H1 (cell line): ENCODE measurements around the gene ARSB. TPM values are rescaled to one million over a fixed set of nuclear protein-coding genes. Genes with fewer than 3 reads are reported as not detected.

Experiments
- CTCF ChIA-PET: fragments of 300-600 bp; sonication (Branson Sonifier 250); formaldehyde crosslinking; loops from one replicate; lab custom pipeline; 2021; ENCODE audit not compliant: partially characterized antibody; lab: Charles Lee
- POLR2A ChIA-PET: fragments of 300-600 bp; sonication (Branson Sonifier 250); formaldehyde crosslinking; loops from one replicate; lab custom pipeline; 2021; ENCODE audit warnings: inconsistent platforms; ENCODE audit not compliant: partially characterized antibody; lab: Charles Lee
- DNase-seq, 2 experiments: peaks; one replicate each; pipeline versions ENCODE4 v3.0.0 to v3.0.0-alpha.2; 2010 to 2022; ENCODE audit warnings: low spot score in 2 of 2, low read depth in 1 of 2, mixed read lengths in 1 of 2
- FAIRE-seq: peaks from 2 replicates; lab custom pipeline; 2011; peaks lifted over from hg19 to GRCh38; lab: Jason Lieb, UNC
- H2AFZ ChIP-seq: 2 replicates; pipeline ENCODE4 v1.8.1; 2012; ENCODE audit warnings: low read length, inconsistent platforms
- H2AK5ac ChIP-seq: 2 replicates; pipeline ENCODE4 v1.6.1; 2013; ENCODE audit warnings: low read depth, low read length
- H2BK120ac ChIP-seq: replicated peaks from 2 replicates; pipeline ENCODE3; 2013; ENCODE audit warnings: low read depth, low read length, inconsistent platforms
- H2BK12ac ChIP-seq: 2 replicates; pipeline ENCODE4 v1.6.1; 2013; ENCODE audit warnings: low read depth, low read length
- H2BK15ac ChIP-seq: 2 replicates; pipeline ENCODE4 v1.6.1; 2013; ENCODE audit warnings: low read length
- H2BK20ac ChIP-seq: 2 replicates; pipeline ENCODE4 v1.6.1; 2013; ENCODE audit warnings: low read length
- H2BK5ac ChIP-seq: 2 replicates; pipeline ENCODE4 v1.6.1; 2013; ENCODE audit warnings: low read depth, low read length
- H3K14ac ChIP-seq: 2 replicates; pipeline ENCODE4 v1.6.1; 2013; ENCODE audit warnings: inconsistent platforms; ENCODE audit not compliant: insufficient read length
- H3K18ac ChIP-seq: 2 replicates; pipeline ENCODE4 v1.6.1; 2013; ENCODE audit warnings: low read length; ENCODE audit errors: extremely low read depth
- H3K23ac ChIP-seq: 2 replicates; pipeline ENCODE4 v1.6.1; 2013; ENCODE audit warnings: inconsistent platforms; ENCODE audit not compliant: insufficient read length
- H3K23me2 ChIP-seq: 2 replicates; pipeline ENCODE4 v1.6.1; 2013; ENCODE audit warnings: low read depth, low read length
- H3K27ac ChIP-seq: 2 replicates; pipeline ENCODE4 v1.6.1; 2011; ENCODE audit warnings: low read depth, low read length, inconsistent platforms
- H3K27me3 ChIP-seq, 4 experiments: replicated peaks in 1 of 4; 1 replicate in 1 of 4; 2 replicates in 3 of 4; pipeline versions ENCODE4 v1.6.1 to v1.8.1; 2011 to 2013; ENCODE audit warnings: low read length in 3 of 4, mild to moderate bottlenecking in 3 of 4, inconsistent platforms in 2 of 4, mixed read lengths in 2 of 4, moderate library complexity in 1 of 4; ENCODE audit not compliant: control insufficient read depth in 3 of 4, insufficient read depth in 3 of 4; ENCODE audit errors: extremely low read depth in 1 of 4
- H3K36me3 ChIP-seq, 4 experiments: 2 replicates each; pipeline versions ENCODE4 v1.6.1 to v1.8.1; 2011 to 2013; ENCODE audit warnings: mild to moderate bottlenecking in 4 of 4, low read length in 3 of 4, moderate library complexity in 2 of 4, control low read depth in 1 of 4, inconsistent platforms in 1 of 4; ENCODE audit not compliant: insufficient read depth in 4 of 4, control insufficient read depth in 2 of 4
- H3K4ac ChIP-seq: replicated peaks from 2 replicates; pipeline ENCODE3; 2013; ENCODE audit warnings: low read length, low read depth, mixed read lengths, inconsistent platforms; ENCODE audit not compliant: insufficient read length
- H3K4me1 ChIP-seq, 4 experiments: replicated peaks in 1 of 4; 1 replicate in 1 of 4; 2 replicates in 3 of 4; pipeline versions ENCODE4 v1.6.1 to v1.8.1; 2011 to 2013; ENCODE audit warnings: low read length in 3 of 4, inconsistent platforms in 2 of 4, mixed read lengths in 1 of 4; ENCODE audit not compliant: insufficient read depth in 4 of 4, control insufficient read depth in 3 of 4
- H3K4me2 ChIP-seq, 2 experiments: 2 replicates each; pipeline versions ENCODE4 v1.6.1 to v1.8.1; 2011 to 2013; ENCODE audit warnings: low read depth in 2 of 2, low read length in 2 of 2, control low read depth in 1 of 2, inconsistent platforms in 1 of 2, mild to moderate bottlenecking in 1 of 2; ENCODE audit not compliant: insufficient read depth in 1 of 2
- H3K4me3 ChIP-seq, 4 experiments: fragments of 200-600, 300-600 bp in 1 of 4; sonication (generic), shearing (Covaris generic), sonication (Bioruptor Twin) in 1 of 4; 2 replicates each; pipeline versions ENCODE4 v1.5.1 to v1.8.1; 2011 to 2016; ENCODE audit warnings: low read length in 4 of 4, low read depth in 3 of 4, control low read depth in 2 of 4, inconsistent platforms in 2 of 4, mild to moderate bottlenecking in 2 of 4, mixed read lengths in 1 of 4, moderate library complexity in 1 of 4; ENCODE audit not compliant: insufficient read depth in 2 of 4; ENCODE audit errors: extremely low read depth in 1 of 4
- H3K56ac ChIP-seq: replicated peaks from 2 replicates; pipeline ENCODE3; 2013; ENCODE audit warnings: low read depth, mild to moderate bottlenecking, mixed read lengths, low read length, inconsistent platforms; ENCODE audit not compliant: insufficient read length
- H3K79me1 ChIP-seq: 2 replicates; pipeline ENCODE4 v1.6.1; 2013; ENCODE audit warnings: low read depth, low read length, control low read depth
- H3K79me2 ChIP-seq, 2 experiments: 2 replicates each; pipeline versions ENCODE4 v1.6.1 to v1.8.1; 2012 to 2013; ENCODE audit warnings: low read length in 2 of 2, mild to moderate bottlenecking in 2 of 2, inconsistent platforms in 1 of 2; ENCODE audit not compliant: insufficient read depth in 2 of 2, control insufficient read depth in 1 of 2
- H3K9ac ChIP-seq, 4 experiments: replicated peaks in 1 of 4; 1 replicate in 1 of 4; 2 replicates in 3 of 4; pipeline versions ENCODE4 v1.6.1 to v1.8.1; 2011 to 2013; ENCODE audit warnings: low read depth in 3 of 4, low read length in 3 of 4, control low read depth in 2 of 4, mild to moderate bottlenecking in 2 of 4, moderate library complexity in 2 of 4, inconsistent platforms in 1 of 4; ENCODE audit errors: extremely low read depth in 1 of 4
- H3K9me3 ChIP-seq, 2 experiments: 2 replicates each; pipeline versions ENCODE4 v1.6.1 to v1.8.1; 2012 to 2013; ENCODE audit warnings: mild to moderate bottlenecking in 2 of 2, moderate library complexity in 2 of 2, control low read depth in 1 of 2, inconsistent platforms in 1 of 2, low read depth in 1 of 2, low read length in 1 of 2, mixed read lengths in 1 of 2; ENCODE audit not compliant: insufficient read depth in 2 of 2
- H4K20me1 ChIP-seq, 2 experiments: replicated peaks in 1 of 2; 2 replicates each; pipeline versions ENCODE3 to v1.8.1; 2011 to 2013; ENCODE audit warnings: inconsistent platforms in 2 of 2, low read length in 2 of 2, mild to moderate bottlenecking in 1 of 2; ENCODE audit not compliant: insufficient read depth in 2 of 2, control insufficient read depth in 1 of 2
- H4K5ac ChIP-seq: 2 replicates; pipeline ENCODE4 v1.6.1; 2013; ENCODE audit warnings: low read length, low read depth, mixed read lengths, inconsistent platforms; ENCODE audit not compliant: insufficient read length
- H4K8ac ChIP-seq: 2 replicates; pipeline ENCODE4 v1.8.0; 2013; ENCODE audit warnings: mild to moderate bottlenecking, moderate library complexity, low read length, inconsistent platforms; ENCODE audit not compliant: insufficient read depth; ENCODE audit errors: extremely low read depth
- H4K91ac ChIP-seq: replicated peaks from 2 replicates; pipeline ENCODE3; 2013; ENCODE audit warnings: low read length, mixed read lengths, inconsistent platforms; ENCODE audit not compliant: insufficient read length
- CHD2 ChIP-seq: IDR thresholded peaks from 2 replicates; pipeline ENCODE4 v1.6.1; 2012; ENCODE audit warnings: low read length, improper control_type of control experiment
- MAX ChIP-seq: IDR thresholded peaks from 2 replicates; pipeline ENCODE4 v1.6.1; 2012; ENCODE audit warnings: inconsistent platforms
- RFX5 ChIP-seq: IDR thresholded peaks from 2 replicates; pipeline ENCODE4 v1.6.1; 2011; ENCODE audit warnings: low read depth, low read length, improper control_type of control experiment, borderline replicate concordance
- TAF7 ChIP-seq: optimal IDR thresholded peaks from 2 replicates; pipeline ENCODE3; 2011; ENCODE audit warnings: low read depth, mild to moderate bottlenecking, inconsistent platforms, low read length, moderate library complexity, borderline replicate concordance
- polyA plus RNA-seq, 7 experiments: library from polyadenylated mRNA; depleted of rRNA in 3 of 7; stranded (reverse) in 5 of 7; unstranded in 2 of 7; fragments of >200 nt in 5 of 7; fragments of 200-250 nt in 2 of 7; gene quantifications; 1 replicate in 5 of 7; 2 replicates in 1 of 7; 4 replicates in 1 of 7; pipeline versions ENCODE4 v1.2.1 to v1.2.3, GENCODE V29; 2011 to 2013; ENCODE audit warnings: missing spikeins in 2 of 7, mixed read lengths in 2 of 7
- total RNA-seq: library from RNA; stranded (reverse); fragmentation: NEBNext Ultra II Directional; extraction: Animal tissue kit (Norgen Biotek cat#: 25700); gene quantifications from 2 replicates; pipeline ENCODE4 v1.2.1, GENCODE V29; 2021

ARSB gene
- total and polyA plus RNA-seq, 2 of the 8 experiments (the other 6 are each of a cell fraction or from before 2014, with no cell fraction given), result 6.4 to 13.9 TPM

GRCh38 chr5:79011869-79012268, 26.8 kb upstream of the ARSB start:
- no peaks in the 10 kb centered on the region for H3K79me2 ChIP-seq
- POLR2A ChIA-PET, result no interaction called here
- H2AK5ac ChIP-seq, result no peak overlapping the region
- no peak overlapping the region for H3K56ac ChIP-seq
- no peak overlapping the region for H3K4ac ChIP-seq
- H2BK12ac ChIP-seq, result no peak overlapping the region
- H2BK15ac ChIP-seq, result no peak overlapping the region
- no peak overlapping the region for H2AFZ ChIP-seq
- H3K4me1 ChIP-seq, result no peaks in the 10 kb centered on the region
- TF ChIP-seq MAX (no peak), TAF7 (no peak), CHD2 (no peak), RFX5 (no peak)
- TF ChIP-seq, all 59 proteins: peak for 0
- Histone ChIP-seq H3K36me3 (no peaks in the 10 kb centered on the region), H2BK120ac (no peak overlapping the region), H3K4me3 (no peak overlapping the region), H2BK20ac (no peak overlapping the region), H2BK5ac (no peak overlapping the region), H3K27ac (no peak overlapping the region), H3K23me2 (no peaks in the 10 kb centered on the region), H3K9ac (no peak overlapping the region), H3K79me1 (no peaks in the 10 kb centered on the region), H3K18ac (no peak overlapping the region), H3K27me3 (no peaks in the 10 kb centered on the region), H3K14ac (no peak overlapping the region), H3K9me3 (peaks cover 7 to 8% of the 10 kb centered on the region in 2 experiments; a peak in 2 of 4 replicates), H4K5ac (no peak overlapping the region), H3K23ac (no peak overlapping the region), H4K20me1 (no peaks in the 10 kb centered on the region), H4K91ac (no peak overlapping the region), H3K4me2 (no peak overlapping the region), H4K8ac (no peak overlapping the region)
- CTCF ChIA-PET, result interaction anchor here (0.6 to 3.5 kb wide), 7 partner anchors 8 to 591 kb away, joined by 3 to 23 read pairs (median 3); no protein-coding TSS in a partner anchor
- no peak for FAIRE-seq
- DNase-seq, result no peak
